Measurements from ENCODE around the gene SMOC2.
"Not testable (repeated sequence)": the region's sequence is repeated elsewhere in the genome, so short reads cannot be mapped to it uniquely, and the experiment has no call there.

SMOC2 gene

GRCh38 chr6:168663041-168663440, 222.1 kb downstream of the SMOC2 start:
- no peak for DNase-seq (ENCODE audit: low spot score)

DNA sequence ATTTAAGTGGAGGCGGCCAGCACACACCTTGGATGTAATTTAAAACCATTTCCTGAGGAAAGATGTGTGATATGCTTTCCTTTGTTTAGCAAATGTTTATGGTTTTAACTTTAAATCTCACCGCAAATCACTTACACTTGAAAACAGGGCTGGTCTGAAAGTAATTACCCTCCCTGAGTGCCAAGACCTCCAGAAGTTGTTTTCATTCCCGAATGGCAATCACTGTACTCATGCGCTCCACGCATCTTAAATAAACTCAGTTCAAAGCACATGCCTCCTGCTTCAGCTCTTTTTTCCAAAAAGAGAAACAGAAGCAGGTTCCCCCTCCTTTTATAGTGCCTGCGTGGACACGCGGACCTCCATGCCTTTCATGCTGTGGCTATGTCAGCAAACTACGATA, 224.0 kb downstream of the SMOC2 start:
- no peak for DNase-seq (ENCODE audit: low spot score)

- no peak for DNase-seq (ENCODE audit: low spot score)
Measured at GRCh38 chr6:168666170-168666569, 225.2 kb downstream of the SMOC2 start.

DNA sequence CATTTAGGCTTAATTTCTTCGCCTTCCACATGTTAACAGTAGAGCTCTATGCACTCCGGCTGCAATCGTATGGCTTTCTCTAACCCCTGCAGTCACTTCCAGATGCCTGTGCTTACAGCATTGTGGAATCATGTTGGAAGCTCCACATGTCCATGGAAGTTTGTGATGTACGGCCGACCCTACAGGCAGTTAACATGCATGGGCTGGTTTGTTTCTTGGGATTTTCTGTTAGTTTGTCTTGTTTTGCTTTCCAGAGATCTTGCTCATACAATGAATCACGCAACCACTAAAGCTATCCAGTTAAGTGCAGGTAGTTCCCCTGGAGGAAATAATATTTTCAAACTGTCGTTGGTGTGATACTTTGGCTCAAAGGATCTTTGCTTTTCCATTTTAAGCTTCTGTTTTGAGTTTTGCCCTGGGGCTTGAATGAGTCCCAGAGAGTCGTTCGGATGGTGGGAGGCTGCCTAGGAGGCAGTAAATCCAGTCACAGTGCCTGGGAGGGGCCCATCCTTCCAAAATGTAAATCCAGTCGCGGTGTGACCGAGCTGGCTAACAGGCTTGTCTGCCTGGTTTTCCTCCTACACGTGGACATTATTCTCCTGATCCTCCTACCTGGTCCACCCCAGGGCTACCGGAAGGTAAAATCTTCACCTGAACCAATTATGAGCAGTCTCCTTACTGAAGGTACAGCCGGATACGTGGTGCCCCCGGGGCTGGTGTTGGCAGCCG, 225.9 kb downstream of the SMOC2 start:
- DNase-seq (ENCODE audit: low spot score) = no peak

GRCh38 chr6:168667428-168667805, 226.4 kb downstream of the SMOC2 start:
- DNase-seq (ENCODE audit: low spot score) = no peak

GRCh38 chr6:168670401-168670985, 229.5 kb downstream of the SMOC2 start:
- DNase-seq (ENCODE audit: low spot score) = no peak

DNA sequence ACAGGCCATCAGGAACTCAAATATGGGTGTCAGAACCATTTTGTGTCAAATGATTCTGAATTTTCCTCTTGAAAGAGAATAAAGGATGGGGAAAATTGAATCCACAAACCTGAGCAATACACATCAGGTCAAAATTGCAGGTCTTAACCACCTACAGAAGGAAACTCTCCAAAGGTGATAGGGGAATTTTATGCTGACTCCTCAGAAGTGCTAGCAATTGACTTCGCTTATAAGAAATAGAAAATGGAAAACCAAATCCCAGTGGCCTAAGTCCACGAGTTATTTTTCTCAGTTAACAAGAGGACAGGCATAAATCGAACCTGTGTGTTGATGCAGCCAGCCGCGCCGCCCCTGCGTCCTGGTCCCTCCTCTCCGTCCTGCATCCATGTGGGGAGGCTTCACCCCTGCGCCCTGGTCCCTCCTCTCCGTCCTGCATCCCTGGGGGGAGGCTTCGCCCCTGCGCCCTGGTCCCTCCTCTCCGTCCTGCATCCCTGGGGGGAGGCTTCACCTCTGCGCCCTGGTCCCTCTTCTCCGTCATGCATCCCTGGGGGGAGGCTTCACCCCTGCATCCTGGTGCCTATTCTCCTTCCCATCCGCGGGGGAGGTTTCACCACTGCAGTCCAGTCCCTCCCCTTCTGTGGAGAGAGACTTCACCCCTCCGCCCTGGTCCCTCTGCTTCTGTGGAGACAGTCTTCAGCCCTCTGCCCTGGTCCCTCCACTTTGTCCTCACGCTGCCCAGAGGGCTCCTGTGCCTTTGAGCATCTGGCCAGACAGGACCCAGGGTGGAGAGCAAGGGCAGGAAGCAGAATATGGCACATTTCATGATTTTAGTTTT, 230.3 kb downstream of the SMOC2 start:
- no peak for DNase-seq (ENCODE audit: low spot score)

- no peak for DNase-seq (ENCODE audit: low spot score)
Measured at GRCh38 chr6:168671863-168672546, 231.0 kb downstream of the SMOC2 start.

- DNase-seq (ENCODE audit: low spot score) = no peak
Measured at GRCh38 chr6:168674595-168674994, 233.6 kb downstream of the SMOC2 start.

DNA sequence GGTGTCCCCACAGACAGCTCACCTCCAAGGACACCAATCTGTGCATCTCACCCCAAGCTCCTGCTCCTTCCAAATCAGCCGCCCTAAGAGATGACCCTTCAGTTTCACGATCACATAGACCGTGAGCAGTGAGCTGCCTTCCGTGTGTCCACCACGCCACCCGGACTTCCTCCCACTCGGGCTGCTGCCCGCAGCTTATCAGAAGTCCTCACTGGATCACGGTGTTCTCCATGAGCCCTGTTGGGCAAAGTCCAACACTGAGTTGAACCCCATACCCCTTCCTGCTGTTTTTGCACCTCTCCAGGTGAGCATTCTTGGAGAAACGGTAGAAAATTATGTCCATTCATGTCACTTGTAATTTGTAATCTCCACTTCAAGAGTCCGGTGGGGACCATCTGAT, 234.4 kb downstream of the SMOC2 start:
- no peak for DNase-seq (ENCODE audit: low spot score)

GRCh38 chr6:168675933-168676551, 235.1 kb downstream of the SMOC2 start:
- DNase-seq (ENCODE audit: low spot score) = no peak

DNA sequence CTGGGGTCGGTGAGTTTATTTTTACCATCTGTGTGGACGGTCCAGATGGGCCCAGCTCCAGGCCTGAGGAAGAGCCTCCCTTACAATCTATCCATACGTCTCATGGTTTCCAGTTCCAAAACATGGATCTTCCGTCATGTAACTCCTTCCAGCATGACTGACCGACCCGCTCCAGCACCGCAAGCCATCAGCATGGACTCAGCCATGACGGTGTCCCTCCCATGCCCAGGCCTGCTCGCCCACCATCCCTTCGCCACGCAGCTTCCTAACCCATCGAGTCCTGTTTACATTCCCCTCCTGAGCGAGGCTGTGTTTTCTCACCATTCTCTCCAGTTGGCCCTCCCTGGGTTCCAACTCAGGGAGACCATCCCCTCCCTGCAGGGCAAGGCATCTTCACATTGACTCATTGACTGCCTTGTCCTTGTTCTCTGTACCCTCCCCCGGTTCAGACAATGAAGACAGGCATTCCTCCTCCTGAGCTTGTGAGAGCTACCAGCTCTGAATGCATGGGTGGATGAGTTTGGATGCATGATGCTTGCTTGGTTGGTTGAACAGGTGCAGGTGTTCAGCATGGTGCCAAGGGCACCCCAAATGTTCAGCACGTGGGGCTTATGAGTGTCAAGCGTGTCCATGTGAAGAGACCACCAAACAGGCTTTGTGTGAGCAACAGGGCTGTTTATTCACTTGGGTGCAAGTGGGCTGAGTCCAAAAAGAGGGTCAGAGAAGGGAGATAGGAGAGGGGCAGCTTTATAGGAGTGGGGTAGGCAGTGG, 235.8 kb downstream of the SMOC2 start:
- DNase-seq (ENCODE audit: low spot score) = no peak

- not testable (repeated sequence) for DNase-seq (ENCODE audit: low spot score)
Measured at GRCh38 chr6:168677323-168677781, 236.4 kb downstream of the SMOC2 start.

DNA sequence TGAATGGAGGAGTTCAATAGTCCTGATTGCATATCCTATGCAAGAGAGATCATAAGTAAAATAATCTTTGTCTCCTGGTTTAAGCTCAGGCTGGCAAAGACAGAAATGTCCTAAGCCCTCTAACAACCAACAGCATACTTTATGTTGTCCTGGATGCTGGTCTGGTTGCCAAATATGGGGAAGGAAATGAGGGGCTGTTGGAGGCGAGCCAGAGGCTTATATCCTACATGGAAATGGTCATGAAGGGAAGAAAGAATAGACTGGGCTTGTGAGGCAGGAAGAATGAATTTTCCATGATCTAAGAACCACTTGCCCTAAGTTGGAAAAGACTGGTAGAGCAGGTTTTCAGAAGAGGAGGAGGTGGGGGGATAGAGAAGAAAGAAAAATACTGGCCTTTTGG, 237.1 kb downstream of the SMOC2 start:
- no peak for DNase-seq (ENCODE audit: low spot score)

DNA sequence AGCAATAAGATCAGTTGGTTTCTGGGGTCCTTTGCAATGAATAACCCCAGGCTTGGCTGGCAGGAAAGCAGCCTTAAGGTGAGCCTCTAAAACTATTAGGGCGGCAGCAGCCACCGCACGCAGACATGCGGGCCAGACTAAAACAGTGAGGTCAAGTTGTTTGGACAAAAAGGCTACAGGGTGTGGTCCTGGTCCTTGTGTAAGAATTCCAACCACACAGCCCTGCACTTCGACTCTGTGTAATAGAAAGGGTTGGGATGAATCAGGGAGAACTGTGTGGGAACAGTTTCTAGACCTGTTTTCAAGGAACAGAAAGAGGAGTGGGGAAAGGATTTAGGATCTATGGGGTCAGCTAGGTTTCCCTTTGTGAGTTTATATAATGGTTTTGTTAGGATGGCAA, 237.6 kb downstream of the SMOC2 start:
- DNase-seq (ENCODE audit: low spot score) = no peak

- no peak for DNase-seq (ENCODE audit: low spot score)
Measured at GRCh38 chr6:168681748-168682147, 240.8 kb downstream of the SMOC2 start.

DNA sequence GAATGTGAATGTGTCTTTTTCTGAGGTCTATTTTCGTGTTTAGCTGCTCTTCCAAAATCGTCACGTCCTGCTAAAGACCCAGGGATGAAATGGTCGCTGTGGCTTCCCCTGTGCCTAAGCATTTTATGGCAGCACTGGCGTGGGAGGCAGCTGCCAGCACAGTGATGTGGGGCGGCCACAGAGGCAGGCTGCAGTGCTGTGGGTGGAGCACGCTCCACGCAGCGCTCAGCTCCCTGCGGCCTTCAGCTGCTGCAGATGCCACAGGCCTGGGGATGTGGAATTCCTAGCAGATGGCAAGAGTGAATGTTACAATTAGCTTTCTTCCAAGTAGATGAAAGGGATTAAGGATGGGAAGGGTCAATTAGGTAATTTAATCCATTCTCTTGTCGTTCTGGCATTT, 242.6 kb downstream of the SMOC2 start:
- DNase-seq (ENCODE audit: low spot score) = no peak

DNA sequence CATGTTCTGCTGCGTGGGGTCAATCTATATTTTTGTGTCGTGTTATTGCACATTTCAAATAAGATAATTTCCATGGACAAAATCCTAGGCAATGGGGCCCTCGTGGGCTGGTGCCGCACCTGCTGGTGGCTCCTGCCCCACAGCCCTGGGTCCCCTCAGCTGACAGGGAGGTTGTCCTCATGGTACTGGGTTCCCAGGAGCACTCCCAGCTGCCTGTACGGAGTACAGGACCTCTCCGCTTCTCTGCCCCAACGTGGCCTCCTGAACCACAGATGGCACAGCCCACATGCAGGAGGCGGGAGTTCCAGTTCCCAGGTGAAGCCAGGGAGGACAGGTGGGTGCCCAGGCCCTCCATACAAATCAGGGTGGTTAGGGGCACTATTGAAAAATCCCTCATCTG, 243.5 kb downstream of the SMOC2 start:
- DNase-seq (ENCODE audit: low spot score) = no peak

GRCh38 chr6:168684906-168685305, 243.9 kb downstream of the SMOC2 start:
- no peak for DNase-seq (ENCODE audit: low spot score)

GRCh38 chr6:168686029-168686738, 245.2 kb downstream of the SMOC2 start:
- no peak for DNase-seq (ENCODE audit: low spot score)

Measured in HuH-7 (cell line).